Cerebellar nuclear complex (tissue), 1 donor: ENCODE data around the gene MRPS7.

ENCODE experiments used
- DNase-seq, 2 experiments: peaks; one replicate each; lab custom pipeline; 2025; lab: John Stamatoyannopoulos, UW

Gene MRPS7

GRCh38 chr17:75261336-75262111 is at the start of gene MRPS7, which contains the start of gene GGA3:
Gene MRPS7, plus strand, starts transcription at chr17:75261879. Its CDS starts 22 bp downstream, at chr17:75261901.
Gene GGA3, minus strand, starts transcription at chr17:75261606. Its CDS starts 19 bp downstream, at chr17:75261587.
- DNase-seq = peak; percentile 65 to 94

- DNase-seq = no peak
Measured at GRCh38 chr17:75218131-75218530, 43.5 kb upstream of the MRPS7 start.

- no peak for DNase-seq
Measured at GRCh38 chr17:75219815-75220214, 41.9 kb upstream of the MRPS7 start.

GRCh38 chr17:75225016-75225415 is 36.7 kb upstream of the MRPS7 start:
- no peak for DNase-seq

GRCh38 chr17:75227729-75228128 is 34.0 kb upstream of the MRPS7 start:
- DNase-seq = no peak

- DNase-seq = no peak
Measured at GRCh38 chr17:75228305-75228704, 33.4 kb upstream of the MRPS7 start.

- no peak for DNase-seq
Measured at GRCh38 chr17:75228847-75229246, 32.8 kb upstream of the MRPS7 start.

GRCh38 chr17:75231071-75231470 is 30.6 kb upstream of the MRPS7 start:
- no peak for DNase-seq

GRCh38 chr17:75231741-75232464 is 29.8 kb upstream of the MRPS7 start:
- DNase-seq = peak; percentile 56 to 85

GRCh38 chr17:75232786-75233185 is 28.9 kb upstream of the MRPS7 start:
- no peak for DNase-seq

GRCh38 chr17:75237100-75238014 is 24.3 kb upstream of the MRPS7 start:
- peak; percentile 59 to 92 for DNase-seq

GRCh38 chr17:75238020-75238580 is 23.6 kb upstream of the MRPS7 start:
- DNase-seq = no peak

GRCh38 chr17:75238684-75239191 is 22.9 kb upstream of the MRPS7 start:
- DNase-seq = peak in 1 of 2 experiments; percentile 61

GRCh38 chr17:75239214-75239613 is 22.5 kb upstream of the MRPS7 start:
- DNase-seq = no peak

- no peak for DNase-seq
Measured at GRCh38 chr17:75239778-75240393, 21.8 kb upstream of the MRPS7 start.

GRCh38 chr17:75240394-75241142 is 21.1 kb upstream of the MRPS7 start:
- peak; percentile 70 to 79 for DNase-seq

GRCh38 chr17:75241143-75241430 is 20.6 kb upstream of the MRPS7 start:
- DNase-seq = no peak

- no peak for DNase-seq
Measured at GRCh38 chr17:75241502-75241901, 20.2 kb upstream of the MRPS7 start.

GRCh38 chr17:75241996-75242460 is 19.7 kb upstream of the MRPS7 start:
- DNase-seq = no peak

- DNase-seq = no peak
Measured at GRCh38 chr17:75242461-75243042, 19.1 kb upstream of the MRPS7 start.
